ENCODE results near the gene PDLIM4. TPM values are rescaled to one million over a fixed set of nuclear protein-coding genes. Genes with fewer than 3 reads are reported as not detected.

Gene PDLIM4
- total RNA-seq, 1 donor from 2014 or later: 56.6 TPM

DNA sequence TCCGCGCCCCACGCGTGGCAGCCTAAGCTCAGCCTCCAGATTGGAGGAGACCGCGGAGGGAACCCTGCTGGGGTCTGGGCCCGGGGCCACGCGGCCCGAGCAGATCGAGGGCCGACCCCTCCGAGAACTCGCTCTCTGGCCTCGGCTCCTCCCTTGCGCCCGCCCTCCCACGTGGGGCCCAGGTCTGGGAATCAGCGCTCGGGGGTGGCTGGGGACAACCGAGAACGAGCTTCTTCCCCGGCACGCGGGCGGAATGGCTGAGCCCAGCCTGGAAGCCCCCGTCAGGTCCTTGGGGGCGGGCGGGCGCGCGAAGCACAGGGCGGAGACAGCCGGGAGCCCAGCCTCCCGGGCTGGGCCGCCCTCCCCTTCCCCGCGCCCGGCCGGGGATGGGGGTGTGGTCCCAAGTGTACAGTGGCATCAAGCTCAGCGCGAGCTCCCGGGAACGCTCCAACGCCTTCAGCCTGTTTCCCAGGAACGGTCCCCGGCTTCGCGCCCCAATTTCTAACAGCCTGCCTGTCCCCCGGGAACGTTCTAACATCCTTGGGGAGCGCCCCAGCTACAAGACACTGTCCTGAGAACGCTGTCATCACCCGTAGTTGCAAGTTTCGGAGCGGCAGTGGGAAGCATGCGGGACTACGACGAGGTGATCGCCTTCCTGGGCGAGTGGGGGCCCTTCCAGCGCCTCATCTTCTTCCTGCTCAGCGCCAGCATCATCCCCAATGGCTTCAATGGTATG lies 36.7 kb downstream of the PDLIM4 start, which contains the start of gene SLC22A4:
Gene SLC22A4 (plus strand): TSS at position 403 of the 736 bp plus-strand sequence. CDS start 223 bp downstream, at position 626.
- peak within 1 kb of the TSS; percentile 87 for H3K4me3 ChIP-seq (ENCODE audit: insufficient read depth, low read depth, low read length)
- Mint-ChIP-seq H3K9me3 (ENCODE audit: unreplicated experiment) (no peaks in the 10 kb centered on the region), H3K27ac (ENCODE audit: unreplicated experiment) (peak within 1 kb of the TSS; percentile 96), H3K27me3 (ENCODE audit: low read depth, unreplicated experiment) (peaks cover 1% of the 10 kb centered on the region), H3K4me1 (ENCODE audit: low read depth, unreplicated experiment) (peaks cover 13% of the 10 kb centered on the region), H3K4me3 (ENCODE audit: unreplicated experiment) (peak within 1 kb of the TSS; percentile 94), H3K36me3 (ENCODE audit: low read depth, unreplicated experiment) (peaks cover 1% of the 10 kb centered on the region)
- H3K27ac ChIP-seq (ENCODE audit: low read depth, low read length): peak within 1 kb of the TSS; percentile 97
- TF ChIP-seq, protein P1, sequence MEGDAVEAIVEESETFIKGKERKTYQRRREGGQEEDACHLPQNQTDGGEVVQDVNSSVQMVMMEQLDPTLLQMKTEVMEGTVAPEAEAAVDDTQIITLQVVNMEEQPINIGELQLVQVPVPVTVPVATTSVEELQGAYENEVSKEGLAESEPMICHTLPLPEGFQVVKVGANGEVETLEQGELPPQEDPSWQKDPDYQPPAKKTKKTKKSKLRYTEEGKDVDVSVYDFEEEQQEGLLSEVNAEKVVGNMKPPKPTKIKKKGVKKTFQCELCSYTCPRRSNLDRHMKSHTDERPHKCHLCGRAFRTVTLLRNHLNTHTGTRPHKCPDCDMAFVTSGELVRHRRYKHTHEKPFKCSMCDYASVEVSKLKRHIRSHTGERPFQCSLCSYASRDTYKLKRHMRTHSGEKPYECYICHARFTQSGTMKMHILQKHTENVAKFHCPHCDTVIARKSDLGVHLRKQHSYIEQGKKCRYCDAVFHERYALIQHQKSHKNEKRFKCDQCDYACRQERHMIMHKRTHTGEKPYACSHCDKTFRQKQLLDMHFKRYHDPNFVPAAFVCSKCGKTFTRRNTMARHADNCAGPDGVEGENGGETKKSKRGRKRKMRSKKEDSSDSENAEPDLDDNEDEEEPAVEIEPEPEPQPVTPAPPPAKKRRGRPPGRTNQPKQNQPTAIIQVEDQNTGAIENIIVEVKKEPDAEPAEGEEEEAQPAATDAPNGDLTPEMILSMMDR (IDR thresholded peaks at IDR 0.05; ENCODE audit: insufficient read depth, low read depth, low read length): no peak
- TF ChIP-seq EZH2 (IDR thresholded peaks at IDR 0.05; ENCODE audit: insufficient read depth, low read length): no peak
- H3K9me3 ChIP-seq (ENCODE audit: insufficient read depth, low read depth, low read length): no peaks in the 10 kb centered on the region
- peak within 1 kb of the TSS; percentile 96 for H2AFZ ChIP-seq (ENCODE audit: low read depth, low read length)
- H3K4me1 ChIP-seq (ENCODE audit: insufficient read depth, low read length): peaks cover 31% of the 10 kb centered on the region
- FAIRE-seq (no peak), DNase-seq (ENCODE audit: low read depth) (peak; percentile 89)
- H3K79me2 ChIP-seq (ENCODE audit: insufficient read depth, low read length): peaks cover 46% of the 10 kb centered on the region
- H3K4me2 ChIP-seq (ENCODE audit: low read length): peak within 1 kb of the TSS; percentile 98
- H4K20me1 ChIP-seq (ENCODE audit: insufficient read depth, low read length): peaks cover 7% of the 10 kb centered on the region
- no peaks in the 10 kb centered on the region for H3K27me3 ChIP-seq (ENCODE audit: insufficient read depth, low read length)
- no peaks in the 10 kb centered on the region for H3K36me3 ChIP-seq (ENCODE audit: insufficient read depth, low read length)
- H3K9ac ChIP-seq (ENCODE audit: low read length): peak within 1 kb of the TSS; percentile 94

DNA sequence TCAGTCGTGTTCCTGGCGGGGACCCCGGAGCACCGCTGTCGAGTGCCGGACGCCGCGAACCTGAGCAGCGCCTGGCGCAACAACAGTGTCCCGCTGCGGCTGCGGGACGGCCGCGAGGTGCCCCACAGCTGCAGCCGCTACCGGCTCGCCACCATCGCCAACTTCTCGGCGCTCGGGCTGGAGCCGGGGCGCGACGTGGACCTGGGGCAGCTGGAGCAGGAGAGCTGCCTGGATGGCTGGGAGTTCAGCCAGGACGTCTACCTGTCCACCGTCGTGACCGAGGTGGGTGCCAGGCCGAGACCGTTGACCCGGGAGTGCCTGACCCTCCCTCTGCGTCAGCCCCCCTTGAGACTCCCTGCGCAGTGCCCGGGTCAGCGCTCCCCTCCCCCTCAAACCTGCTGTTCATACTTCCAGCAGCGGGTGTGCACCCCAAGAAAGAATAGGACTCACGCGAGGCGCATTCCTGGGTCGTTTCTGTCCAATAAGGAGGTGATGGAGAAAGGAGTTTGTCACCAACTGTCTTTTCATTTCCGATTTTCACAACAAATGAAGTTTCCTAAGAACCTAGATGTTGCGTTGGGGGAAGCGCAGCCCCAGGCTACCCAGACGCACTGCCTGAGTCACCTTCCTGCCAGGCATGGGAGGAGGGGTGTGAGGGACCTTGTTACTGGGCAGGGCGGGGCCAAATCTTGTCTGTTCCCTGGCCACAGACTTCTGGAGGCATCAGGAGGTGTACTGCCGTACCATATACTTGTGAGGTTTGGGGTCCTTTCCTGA lies 37.4 kb downstream of the PDLIM4 start:
- peak overlapping the region; percentile 83 for H3K27ac Mint-ChIP-seq (ENCODE audit: unreplicated experiment)
- TF ChIP-seq, protein P1 (IDR thresholded peaks at IDR 0.05; ENCODE audit: insufficient read depth, low read depth, low read length): no peak
- TF ChIP-seq EZH2 (IDR thresholded peaks at IDR 0.05; ENCODE audit: insufficient read depth, low read length): no peak
- peak overlapping the region; percentile 98 for H3K4me2 ChIP-seq (ENCODE audit: low read length)
- peaks cover 46% of the 10 kb centered on the region for H3K79me2 ChIP-seq (ENCODE audit: insufficient read depth, low read length)
- no peaks in the 10 kb centered on the region for H3K9me3 Mint-ChIP-seq (ENCODE audit: unreplicated experiment)
- no peaks in the 10 kb centered on the region for H3K27me3 ChIP-seq (ENCODE audit: insufficient read depth, low read length)
- H2AFZ ChIP-seq (ENCODE audit: low read depth, low read length): peak overlapping the region; percentile 96
- H3K4me3 ChIP-seq (ENCODE audit: insufficient read depth, low read depth, low read length): peak overlapping the region; percentile 87
- peaks cover 9% of the 10 kb centered on the region for H4K20me1 ChIP-seq (ENCODE audit: insufficient read depth, low read length)
- H3K27ac ChIP-seq (ENCODE audit: low read depth, low read length): peak overlapping the region; percentile 97
- H3K36me3 Mint-ChIP-seq (ENCODE audit: low read depth, unreplicated experiment): no peaks in the 10 kb centered on the region
- DNase-seq (ENCODE audit: low read depth) (peak; percentile 71), FAIRE-seq (peak; percentile 54)
- H3K36me3 ChIP-seq (ENCODE audit: insufficient read depth, low read length): no peaks in the 10 kb centered on the region
- peaks cover 31% of the 10 kb centered on the region for H3K4me1 ChIP-seq (ENCODE audit: insufficient read depth, low read length)
- H3K9me3 ChIP-seq (ENCODE audit: insufficient read depth, low read depth, low read length): no peaks in the 10 kb centered on the region
- peaks cover 13% of the 10 kb centered on the region for H3K4me1 Mint-ChIP-seq (ENCODE audit: low read depth, unreplicated experiment)
- H3K4me3 Mint-ChIP-seq (ENCODE audit: unreplicated experiment): peak overlapping the region; percentile 94
- H3K9ac ChIP-seq (ENCODE audit: low read length): peak overlapping the region; percentile 94
- H3K27me3 Mint-ChIP-seq (ENCODE audit: low read depth, unreplicated experiment): no peaks in the 10 kb centered on the region

Measured in astrocyte (in vitro differentiated cells and primary cell).